Adrenal gland (tissue), 19 donors: ENCODE results near the gene LYZL2. TPM values are rescaled to one million over a fixed set of nuclear protein-coding genes. Genes with fewer than 3 reads are reported as not detected.
"Not testable (repeated sequence)": the region's sequence is repeated elsewhere in the genome, so short reads cannot be mapped to it uniquely, and the experiment has no call there.

Experiments
- DNase-seq, 7 donors: peaks; one replicate each; pipeline ENCODE4 v3.0.0-alpha.2; 2019 to 2020
- H3K27ac ChIP-seq, 5 donors: fragments of 200-600 bp; sonication (generic) in 4 of 5; 1 replicate in 3 of 5; 2 replicates in 2 of 5; pipeline versions ENCODE4 v1.5.1 to v1.8.0; 2016 to 2020; ENCODE audit warnings: mild to moderate bottlenecking in 1 of 5
- H3K27me3 ChIP-seq: fragments of 200-600 bp; 2 replicates; pipeline ENCODE4 v1.8.0; 2021
- H3K36me3 ChIP-seq, 2 donors: fragments of 200-600 bp; replicated peaks in 1 of 2; 1 replicate in 1 of 2; 2 replicates in 1 of 2; pipeline versions ENCODE4 v1.5.1 to v1.8.0; 2018 to 2022
- H3K4me1 ChIP-seq, 2 donors: fragments of 200-600 bp; replicated peaks in 1 of 2; 1 replicate in 1 of 2; 2 replicates in 1 of 2; pipeline versions ENCODE4 v1.5.1 to v1.8.0; 2018 to 2021
- H3K4me3 ChIP-seq, 4 donors: fragments of 200-600 bp; sonication (generic) in 3 of 4; one replicate each; pipeline ENCODE4 v1.5.1; 2016 to 2018
- H3K9me3 ChIP-seq, 3 donors: fragments of 200-600 bp; sonication (generic) in 1 of 3; replicated peaks in 1 of 3; 1 replicate in 2 of 3; 2 replicates in 1 of 3; pipeline versions ENCODE4 v1.5.1 to v1.8.0; 2016 to 2021
- POLR2A ChIP-seq, 2 donors: fragments of 450-650 bp; IDR thresholded peaks; one replicate each; pipeline ENCODE4 v1.6.1; 2017; ENCODE audit warnings: antibody characterized with exemption in 2 of 2, mild to moderate bottlenecking in 2 of 2, moderate library complexity in 1 of 2
- WGBS, 4 donors: extraction: QIAGEN DNeasy Blood & Tissue Kit in 2 of 4; methylation state at CpG; one replicate each; pipeline versions ENCODE4 v1.1.5 to v1.1.7; 2013 to 2017; 5-methylcytosine and 5-hydroxymethylcytosine counted together
- intact Hi-C, 2 donors: fragments of 100-400 bp; cut with DNase I; formaldehyde crosslinking; loops; one replicate each; pipeline versions ENCODE4 v1.14.1 to v1.15.0; 2022 to 2023
- long read RNA-seq, 10 donors: library from polyadenylated mRNA in 3 of 10; unstranded in 2 of 10; stranded (forward) in 1 of 10; transcript quantifications; one replicate each; pipeline ENCODE4 v2.0.0 and lab custom pipeline, GENCODE V29; 2021 to 2026
- polyA plus RNA-seq, 3 donors: library from polyadenylated mRNA; stranded (reverse); fragments of 200-250 nt in 2 of 3; fragments of 350-450 nt in 1 of 3; fragmentation: Illumina TruSeq in 1 of 3; extraction: RNeasy Lipid Tissue Mini Kit (QIAGEN cat#74804) in 1 of 3; gene quantifications; one replicate each; pipeline ENCODE4 v1.2.3, GENCODE V29; 2013 to 2014
- total RNA-seq, 9 donors: library from RNA; depleted of rRNA in 4 of 9; stranded (reverse); fragments of >200 nt in 4 of 9; fragments of 120-200 nt in 1 of 9; fragmentation: NEBNext Ultra II Directional in 1 of 9; extraction: Animal tissue kit (Norgen Biotek cat#: 25700) in 1 of 9; gene quantifications; one replicate each; pipeline versions ENCODE4 v1.1.0 to v1.2.4, GENCODE V29; 2013 to 2023
- TF ChIP-seq, protein P1 (sequence below), 6 experiments: fragments of 450-650 bp in 4 of 6; fragments of 200-600 bp in 2 of 6; sonication (generic) in 1 of 6; IDR thresholded peaks; 1 replicate in 5 of 6; 2 replicates in 1 of 6; pipeline versions ENCODE4 v1.5.1 to v1.8.0; 2016 to 2021; ENCODE audit warnings: antibody characterized with exemption in 6 of 6, mild to moderate bottlenecking in 2 of 6, moderate library complexity in 1 of 6
- donor health status: healthy with polysubstance abuse.
- donor health status: Bipolar disorder and iron deficiency.
- donor health status: DM: yes; HTN: yes; CAD: no.
- donor health status: DM: no; HTN: no; CAD: no.
- donor health status: DM: no; HTN: no; CAD: no.
- donor health status: DM: yes; HTN: yes; CAD: no.

Gene LYZL2
- total RNA-seq (1 to 10 TPM in 1 of 9 donors, not detected in 8; 1.4 TPM), polyA plus RNA-seq (not detected)
- long read RNA-seq, donor 1, result 0 reads
- long read RNA-seq, donor 2, result 0 reads
- long read RNA-seq, donor 3, result 0 reads
- long read RNA-seq, donor 4, result 0 reads
- long read RNA-seq, donor 5, result 0 reads
- long read RNA-seq, donor 6, result 0 reads
- long read RNA-seq, donor 7, result 0 reads
- long read RNA-seq, donor 8, result 0 reads
- long read RNA-seq, donor 9, result 0 reads
- long read RNA-seq, donor 10, result 0 reads

- WGBS, 4 donors, result 73 to 82% (median 79%) methylated on average over 6 of the region's 6 CpGs
- Histone ChIP-seq H3K27ac (no peak within 1 kb of the TSS), H3K4me1 (no peaks in the 10 kb centered on the region), H3K9me3 (no peaks in the 10 kb centered on the region), H3K36me3 (no peaks in the 10 kb centered on the region), H3K4me3 (no peak within 1 kb of the TSS), H3K27me3 (no peaks in the 10 kb centered on the region)
- no peak for DNase-seq
- intact Hi-C loops, result no loop called here
- TF ChIP-seq, protein P1, sequence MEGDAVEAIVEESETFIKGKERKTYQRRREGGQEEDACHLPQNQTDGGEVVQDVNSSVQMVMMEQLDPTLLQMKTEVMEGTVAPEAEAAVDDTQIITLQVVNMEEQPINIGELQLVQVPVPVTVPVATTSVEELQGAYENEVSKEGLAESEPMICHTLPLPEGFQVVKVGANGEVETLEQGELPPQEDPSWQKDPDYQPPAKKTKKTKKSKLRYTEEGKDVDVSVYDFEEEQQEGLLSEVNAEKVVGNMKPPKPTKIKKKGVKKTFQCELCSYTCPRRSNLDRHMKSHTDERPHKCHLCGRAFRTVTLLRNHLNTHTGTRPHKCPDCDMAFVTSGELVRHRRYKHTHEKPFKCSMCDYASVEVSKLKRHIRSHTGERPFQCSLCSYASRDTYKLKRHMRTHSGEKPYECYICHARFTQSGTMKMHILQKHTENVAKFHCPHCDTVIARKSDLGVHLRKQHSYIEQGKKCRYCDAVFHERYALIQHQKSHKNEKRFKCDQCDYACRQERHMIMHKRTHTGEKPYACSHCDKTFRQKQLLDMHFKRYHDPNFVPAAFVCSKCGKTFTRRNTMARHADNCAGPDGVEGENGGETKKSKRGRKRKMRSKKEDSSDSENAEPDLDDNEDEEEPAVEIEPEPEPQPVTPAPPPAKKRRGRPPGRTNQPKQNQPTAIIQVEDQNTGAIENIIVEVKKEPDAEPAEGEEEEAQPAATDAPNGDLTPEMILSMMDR (IDR thresholded peaks at IDR 0.05), result no peak
- TF ChIP-seq POLR2A (IDR thresholded peaks at IDR 0.05), result no peak
Observed at GRCh38 chr10:30629653-30630052, at the start of gene LYZL2. Gene LYZL2, minus strand, starts transcription at chr10:30629753. Its CDS starts 2,838 bp downstream, at chr10:30626915.

DNA sequence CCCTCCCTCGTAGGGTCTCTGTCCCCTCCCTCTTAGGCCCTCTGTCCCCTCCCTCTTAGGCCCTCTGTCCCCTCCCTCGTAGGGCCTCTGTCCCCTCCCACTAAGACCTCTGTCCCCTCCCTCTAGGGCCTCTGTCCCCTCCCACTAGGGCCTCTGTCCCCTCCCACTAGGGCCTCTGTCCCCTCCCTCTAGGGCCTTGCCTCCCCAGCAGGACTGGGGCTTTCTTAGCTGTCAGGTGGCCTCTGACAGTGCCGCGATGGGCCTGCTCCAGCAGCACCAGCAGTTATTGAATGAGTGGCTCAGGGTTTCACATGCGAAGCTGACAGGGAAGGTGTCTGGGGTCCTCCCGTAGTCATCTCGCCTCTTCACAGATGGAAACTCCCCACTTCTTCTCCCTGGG is 48.1 kb upstream of the LYZL2 start:
- H3K9me3 ChIP-seq, H3K4me3 ChIP-seq, DNase-seq, H3K36me3 ChIP-seq, H3K4me1 ChIP-seq, H3K27me3 ChIP-seq, H3K27ac ChIP-seq, intact Hi-C loops: not testable (repeated sequence)
- WGBS, 4 donors, result 68 to 84% (median 80%) methylated on average over 4 to 5 of the region's 7 CpGs; no CpG with 5 or more reads in 1 of the 4 donors

DNA sequence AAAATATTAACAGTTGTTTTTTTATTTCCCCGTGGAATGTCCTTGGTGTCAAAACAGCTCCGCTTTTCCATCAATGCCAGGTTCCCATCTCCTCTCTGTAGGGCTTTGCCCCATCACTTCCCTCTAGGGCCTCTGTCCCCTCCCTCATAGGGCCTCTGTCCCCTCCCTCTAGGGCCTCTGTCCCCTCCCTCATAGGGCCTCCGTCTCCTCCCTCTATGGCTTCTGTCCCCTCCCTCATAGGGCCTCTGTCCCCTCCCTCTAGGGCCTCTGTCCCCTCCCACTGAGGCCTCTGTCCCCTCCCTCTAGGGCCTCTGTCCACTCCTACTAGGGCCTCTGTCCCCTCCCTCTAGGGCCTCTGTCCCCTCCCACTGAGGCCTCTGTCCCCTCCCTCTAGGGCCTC is 47.6 kb upstream of the LYZL2 start:
- intact Hi-C loops, H3K36me3 ChIP-seq, H3K27me3 ChIP-seq, H3K27ac ChIP-seq, H3K4me3 ChIP-seq, DNase-seq, H3K9me3 ChIP-seq, H3K4me1 ChIP-seq: not testable (repeated sequence)
- WGBS, 4 donors, result 62 to 67% (median 63%) methylated on average over 2 to 3 of the region's 3 CpGs

GRCh38 chr10:30675791-30676718 is 46.5 kb upstream of the LYZL2 start:
- intact Hi-C loops, result no loop called here
- Histone ChIP-seq H3K36me3 (no peaks in the 10 kb centered on the region), H3K9me3 (no peaks in the 10 kb centered on the region), H3K27me3 (no peaks in the 10 kb centered on the region), H3K27ac (no peak overlapping the region), H3K4me3 (no peak overlapping the region), H3K4me1 (no peaks in the 10 kb centered on the region)
- TF ChIP-seq, protein P1 (IDR thresholded peaks at IDR 0.05), result no peak
- TF ChIP-seq POLR2A (IDR thresholded peaks at IDR 0.05), result no peak
- no peak for DNase-seq
- WGBS, 4 donors, result 80 to 87% (median 81%) methylated on average over 11 to 13 of the region's 13 CpGs

DNA sequence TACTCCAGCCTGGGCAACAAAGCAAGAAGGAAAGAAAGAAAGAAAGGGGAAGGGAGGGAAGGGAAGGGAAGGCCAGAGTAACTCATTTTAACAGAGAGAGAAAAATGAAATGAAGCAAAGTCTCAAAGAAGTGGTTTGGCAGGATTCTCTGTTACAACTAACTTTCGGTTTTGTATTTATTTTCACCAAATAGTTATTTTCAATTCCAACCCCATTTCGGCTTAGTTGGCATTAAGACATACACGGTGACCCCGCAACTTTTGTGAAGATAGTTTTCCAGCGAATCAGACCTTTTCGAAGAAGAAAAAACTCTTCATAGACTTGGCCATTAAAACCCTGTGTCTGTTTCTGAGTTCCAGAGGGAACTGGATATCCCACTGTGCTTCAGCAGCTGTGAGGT is 45.2 kb upstream of the LYZL2 start:
- TF ChIP-seq, protein P1 (IDR thresholded peaks at IDR 0.05), result no peak
- no peak for TF ChIP-seq POLR2A (IDR thresholded peaks at IDR 0.05)
- Histone ChIP-seq H3K9me3 (no peaks in the 10 kb centered on the region), H3K36me3 (no peaks in the 10 kb centered on the region), H3K27me3 (no peaks in the 10 kb centered on the region), H3K27ac (no peak overlapping the region), H3K4me1 (peaks cover 0 to 3% of the 10 kb centered on the region in 2 donors), H3K4me3 (no peak overlapping the region)
- intact Hi-C loops, result no loop called here
- DNase-seq, result no peak
- WGBS, 4 donors, result 82 to 85% (median 84%) methylated on average over 6 of the region's 6 CpGs

- 76 to 86% methylated on average over 8 of the region's 13 CpGs; no CpG with 5 or more reads in 2 of the 4 donors for whole genome bisulfite sequencing, 4 donors
- H3K27ac ChIP-seq, DNase-seq, H3K9me3 ChIP-seq, H3K36me3 ChIP-seq, H3K4me1 ChIP-seq, H3K27me3 ChIP-seq, H3K4me3 ChIP-seq, intact Hi-C loops: not testable (repeated sequence)
Observed at GRCh38 chr10:30673262-30673661, 43.7 kb upstream of the LYZL2 start.

DNA sequence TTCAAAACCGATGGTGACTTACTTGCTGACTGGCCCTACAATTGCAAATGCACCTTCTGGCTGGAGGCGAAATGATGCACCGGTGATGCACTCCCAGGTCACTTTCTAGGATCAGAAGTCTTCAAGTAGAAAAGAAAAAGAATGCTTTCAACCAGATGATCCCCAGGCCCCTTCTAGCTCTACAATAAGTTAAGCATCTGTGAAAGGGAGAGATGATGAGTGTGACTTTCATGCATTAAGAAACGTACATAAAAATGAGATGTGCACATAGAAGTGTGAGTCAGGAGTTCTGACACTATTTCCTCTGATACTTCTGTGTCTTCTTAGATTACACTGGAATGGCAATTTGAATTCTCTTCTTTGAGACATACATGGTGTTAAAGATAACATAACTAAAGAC is 42.8 kb upstream of the LYZL2 start:
- H3K27me3 ChIP-seq, H3K36me3 ChIP-seq, H3K4me3 ChIP-seq, intact Hi-C loops, H3K9me3 ChIP-seq, DNase-seq, H3K4me1 ChIP-seq, H3K27ac ChIP-seq: not testable (repeated sequence)
- WGBS, 4 donors, result 83 to 91% (median 87%) methylated on average over 4 of the region's 4 CpGs
